Vagina (tissue), 2 donors: ENCODE measurements around the gene SURF6.

Source experiments
- POLR2AphosphoS5 ChIP-seq, 2 donors: sonication (generic); formaldehyde crosslinking; IDR thresholded peaks; one replicate each; pipeline ENCODE4 v1.9.0; 2017; ENCODE audit warnings: antibody characterized with exemption in 2 of 2, mild to moderate bottlenecking in 2 of 2, low read depth in 1 of 2; ENCODE audit not compliant: insufficient read depth in 1 of 2
- TF ChIP-seq, protein P1 (sequence below), 3 experiments: fragments of 450-650 bp in 2 of 3; fragments of 200-600 bp in 1 of 3; sonication (generic) in 1 of 3; IDR thresholded peaks; one replicate each; pipeline ENCODE4 v1.5.1; 2017 to 2019; ENCODE audit warnings: antibody characterized with exemption in 3 of 3, mild to moderate bottlenecking in 2 of 3, moderate library complexity in 2 of 3

DNA sequence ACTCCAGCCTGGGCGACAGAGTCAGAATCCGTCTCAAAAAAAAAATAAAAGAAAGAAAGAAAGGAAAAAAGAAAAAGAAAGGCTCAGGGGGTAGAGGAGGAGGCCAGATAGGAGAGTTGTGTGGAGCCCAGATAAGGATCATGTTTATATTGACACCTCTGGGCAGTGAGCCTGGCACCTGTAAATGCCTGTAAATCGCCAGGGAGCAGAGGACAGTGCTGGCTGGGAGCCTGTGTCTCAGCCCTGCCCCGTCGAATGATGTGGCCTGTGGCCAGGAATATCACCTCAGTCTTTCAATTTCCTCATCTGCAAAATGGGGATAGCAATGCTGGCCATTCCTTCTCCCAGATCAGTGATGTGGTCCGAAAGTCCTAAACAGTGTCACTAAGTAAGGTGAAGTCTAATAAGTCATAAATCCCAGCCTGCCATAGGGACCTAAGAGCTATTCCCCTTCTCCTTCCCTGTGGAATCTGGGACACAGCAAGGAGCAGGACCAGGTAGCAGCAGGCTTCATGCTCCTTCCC is 50.7 kb downstream of the SURF6 start:
- TF ChIP-seq, protein P1, sequence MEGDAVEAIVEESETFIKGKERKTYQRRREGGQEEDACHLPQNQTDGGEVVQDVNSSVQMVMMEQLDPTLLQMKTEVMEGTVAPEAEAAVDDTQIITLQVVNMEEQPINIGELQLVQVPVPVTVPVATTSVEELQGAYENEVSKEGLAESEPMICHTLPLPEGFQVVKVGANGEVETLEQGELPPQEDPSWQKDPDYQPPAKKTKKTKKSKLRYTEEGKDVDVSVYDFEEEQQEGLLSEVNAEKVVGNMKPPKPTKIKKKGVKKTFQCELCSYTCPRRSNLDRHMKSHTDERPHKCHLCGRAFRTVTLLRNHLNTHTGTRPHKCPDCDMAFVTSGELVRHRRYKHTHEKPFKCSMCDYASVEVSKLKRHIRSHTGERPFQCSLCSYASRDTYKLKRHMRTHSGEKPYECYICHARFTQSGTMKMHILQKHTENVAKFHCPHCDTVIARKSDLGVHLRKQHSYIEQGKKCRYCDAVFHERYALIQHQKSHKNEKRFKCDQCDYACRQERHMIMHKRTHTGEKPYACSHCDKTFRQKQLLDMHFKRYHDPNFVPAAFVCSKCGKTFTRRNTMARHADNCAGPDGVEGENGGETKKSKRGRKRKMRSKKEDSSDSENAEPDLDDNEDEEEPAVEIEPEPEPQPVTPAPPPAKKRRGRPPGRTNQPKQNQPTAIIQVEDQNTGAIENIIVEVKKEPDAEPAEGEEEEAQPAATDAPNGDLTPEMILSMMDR (IDR thresholded peaks at IDR 0.05) = no peak
- TF ChIP-seq POLR2AphosphoS5 (IDR thresholded peaks at IDR 0.05; ENCODE audit: insufficient read depth in 1 of 2, low read depth in 1 of 2) = no peak
